IMR-90 (cell line): ENCODE data around the gene PLCB4. TPM values are rescaled to one million over a fixed set of nuclear protein-coding genes. Genes with fewer than 3 reads are reported as not detected.

Experiments
- ATAC-seq: fragments of 200-7000 bp; cut with Tn5 transposase; 2 replicates; pipeline ENCODE4 v1.9.1; 2020; ENCODE audit warnings: low read depth, mild to moderate bottlenecking, moderate library complexity
- BruUV-seq: library from RNA; stranded (reverse); fragments of 400-500 nt; replicated peaks from 2 replicates; lab custom pipeline; 2021; lab: Mats Ljungman, UMichigan
- CTCF ChIA-PET: fragments of 300-600 bp; formaldehyde crosslinking; extraction: SDS; loops from one replicate; lab custom pipeline; 2021; ENCODE audit warnings: antibody characterized with exemption; lab: Yijun Ruan, JAX
- POLR2A ChIA-PET: fragments of 300-600 bp; sonication (Branson Sonifier 250); formaldehyde crosslinking; loops from one replicate; lab custom pipeline; 2022; ENCODE audit warnings: antibody characterized with exemption; ENCODE audit not compliant: unreplicated experiment; lab: Charles Lee
- DNase-seq: peaks from one replicate; pipeline ENCODE4 v3.0.0; 2013
- H2AFZ ChIP-seq: replicated peaks from 2 replicates; pipeline ENCODE3; 2013; ENCODE audit warnings: low read length, mild to moderate bottlenecking; ENCODE audit not compliant: poor library complexity
- H2AK5ac ChIP-seq: 2 replicates; pipeline ENCODE4 v1.6.1; 2013; ENCODE audit warnings: low read depth, low read length, inconsistent platforms
- H2AK9ac ChIP-seq: replicated peaks from 2 replicates; pipeline ENCODE3; 2013; ENCODE audit warnings: mild to moderate bottlenecking, low read depth, low read length, moderate library complexity; ENCODE audit not compliant: poor library complexity
- H2BK120ac ChIP-seq: 2 replicates; pipeline ENCODE4 v1.6.1; 2013; ENCODE audit warnings: low read depth, low read length, inconsistent platforms
- H2BK15ac ChIP-seq: 3 replicates; pipeline ENCODE4 v1.6.1; 2013; ENCODE audit warnings: low read depth, low read length, inconsistent platforms
- H2BK20ac ChIP-seq: 2 replicates; pipeline ENCODE4 v1.6.1; 2013; ENCODE audit warnings: low read depth, mild to moderate bottlenecking, inconsistent platforms, low read length, moderate library complexity
- H2BK5ac ChIP-seq: 2 replicates; pipeline ENCODE4 v1.6.1; 2013; ENCODE audit warnings: mild to moderate bottlenecking, low read depth, low read length, inconsistent platforms; ENCODE audit not compliant: poor library complexity, severe bottlenecking
- H3K14ac ChIP-seq: replicated peaks from 2 replicates; pipeline ENCODE4 v1.6.1; 2013; ENCODE audit warnings: low read depth, low read length, inconsistent platforms
- H3K18ac ChIP-seq: 2 replicates; pipeline ENCODE4 v1.6.1; 2013; ENCODE audit warnings: low read depth, low read length, control low read depth
- H3K23ac ChIP-seq: 2 replicates; pipeline ENCODE4 v1.6.1; 2013; ENCODE audit warnings: low read depth, low read length, inconsistent platforms
- H3K27ac ChIP-seq: 2 replicates; pipeline ENCODE4 v1.5.1; 2013; ENCODE audit warnings: mild to moderate bottlenecking, control low read depth, low read length; ENCODE audit not compliant: insufficient read depth
- H3K27me3 ChIP-seq: 2 replicates; pipeline ENCODE4 v1.6.1; 2013; ENCODE audit warnings: low read length; ENCODE audit not compliant: control insufficient read depth, insufficient read depth
- H3K36me3 ChIP-seq: 2 replicates; pipeline ENCODE4 v1.6.1; 2013; ENCODE audit warnings: low read length, mixed read lengths; ENCODE audit not compliant: control insufficient read depth, insufficient read depth
- H3K4ac ChIP-seq: 2 replicates; pipeline ENCODE4 v1.6.1; 2013; ENCODE audit warnings: low read depth, low read length, inconsistent platforms
- H3K4me1 ChIP-seq: 2 replicates; pipeline ENCODE4 v1.6.1; 2013; ENCODE audit warnings: low read length, mixed read lengths; ENCODE audit not compliant: control insufficient read depth, insufficient read depth
- H3K4me2 ChIP-seq: 2 replicates; pipeline ENCODE4 v1.6.1; 2013; ENCODE audit warnings: low read depth, mild to moderate bottlenecking, control low read depth, low read length, moderate library complexity
- H3K4me3 ChIP-seq: 2 replicates; pipeline ENCODE4 v1.5.1; 2013; ENCODE audit warnings: low read depth, mild to moderate bottlenecking, control low read depth, low read length, moderate library complexity; ENCODE audit not compliant: insufficient read depth
- H3K56ac ChIP-seq: 2 replicates; pipeline ENCODE4 v1.6.1; 2013; ENCODE audit warnings: low read length, inconsistent platforms; ENCODE audit not compliant: insufficient read depth; ENCODE audit errors: extremely low read depth
- H3K79me1 ChIP-seq, 2 experiments: 2 replicates each; pipeline ENCODE4 v1.6.1; 2013; ENCODE audit warnings: low read length in 2 of 2, inconsistent platforms in 1 of 2, low read depth in 1 of 2
- H3K9ac ChIP-seq: 2 replicates; pipeline ENCODE4 v1.6.1; 2013; ENCODE audit warnings: low read depth, low read length, control low read depth
- H3K9me1 ChIP-seq: 2 replicates; pipeline ENCODE4 v1.6.1; 2013; ENCODE audit warnings: low read length, inconsistent platforms; ENCODE audit not compliant: insufficient read depth
- H3K9me3 ChIP-seq: 2 replicates; pipeline ENCODE4 v1.6.1; 2013; ENCODE audit warnings: low read length; ENCODE audit not compliant: control insufficient read depth, insufficient read depth
- H4K20me1 ChIP-seq: 2 replicates; pipeline ENCODE4 v1.6.1; 2013; ENCODE audit warnings: low read length, inconsistent platforms; ENCODE audit not compliant: insufficient read depth
- H4K5ac ChIP-seq: 2 replicates; pipeline ENCODE4 v1.6.1; 2013; ENCODE audit warnings: mild to moderate bottlenecking, low read depth, low read length, control low read depth
- H4K8ac ChIP-seq, 2 experiments: 2 replicates each; pipeline ENCODE4 v1.6.1; 2013; ENCODE audit warnings: low read depth in 2 of 2, low read length in 2 of 2, control low read depth in 1 of 2, inconsistent platforms in 1 of 2
- H4K91ac ChIP-seq: 2 replicates; pipeline ENCODE4 v1.6.1; 2013; ENCODE audit warnings: low read depth, low read length, inconsistent platforms; ENCODE audit not compliant: insufficient read depth
- BHLHE40 ChIP-seq: fragments of 150-350 bp; IDR thresholded peaks from 2 replicates; pipeline ENCODE4 v1.6.1; 2016; ENCODE audit warnings: mild to moderate bottlenecking, low read depth, low read length
- CEBPB ChIP-seq: IDR thresholded peaks from 2 replicates; pipeline ENCODE4 v1.6.1; 2012; ENCODE audit warnings: low read depth, low read length, improper control_type of control experiment
- CHD1 ChIP-seq: IDR thresholded peaks from 2 replicates; pipeline ENCODE4 v1.6.1; 2012; ENCODE audit warnings: low read depth, low read length, improper control_type of control experiment
- FOS ChIP-seq: fragments of 150-350 bp; IDR thresholded peaks from 2 replicates; pipeline ENCODE4 v1.6.1; 2016; ENCODE audit warnings: low read depth, low read length
- MAFK ChIP-seq: IDR thresholded peaks from 2 replicates; pipeline ENCODE4 v1.6.1; 2012; ENCODE audit warnings: low read depth, low read length, improper control_type of control experiment
- MAZ ChIP-seq: IDR thresholded peaks from 2 replicates; pipeline ENCODE4 v1.6.1; 2012; ENCODE audit warnings: low read depth, mild to moderate bottlenecking, low read length, improper control_type of control experiment, moderate library complexity, borderline replicate concordance
- MXI1 ChIP-seq: IDR thresholded peaks from 2 replicates; pipeline ENCODE4 v1.6.1; 2012; ENCODE audit warnings: low read depth, mild to moderate bottlenecking, low read length, moderate library complexity, borderline replicate concordance
- NFE2L2 ChIP-seq: fragments of 150-350 bp; IDR thresholded peaks from 2 replicates; pipeline ENCODE4 v1.6.1; 2016; ENCODE audit warnings: low read depth, mild to moderate bottlenecking, low read length
- POLR2A ChIP-seq: IDR thresholded peaks from 2 replicates; pipeline ENCODE4 v1.6.1; 2012; ENCODE audit warnings: mild to moderate bottlenecking, low read depth, low read length
- RAD21 ChIP-seq: IDR thresholded peaks from 2 replicates; pipeline ENCODE4 v1.6.1; 2012; ENCODE audit warnings: low read length, improper control_type of control experiment
- RCOR1 ChIP-seq: IDR thresholded peaks from 2 replicates; pipeline ENCODE4 v1.6.1; 2012; ENCODE audit warnings: mild to moderate bottlenecking, low read length, improper control_type of control experiment; ENCODE audit not compliant: insufficient replicate concordance
- RFX5 ChIP-seq: IDR thresholded peaks from 2 replicates; pipeline ENCODE4 v1.8.0; 2012; ENCODE audit warnings: low read depth, mild to moderate bottlenecking, low read length, moderate library complexity
- SMC3 ChIP-seq: fragments of 150-350 bp; IDR thresholded peaks from 2 replicates; pipeline ENCODE4 v1.6.1; 2016; ENCODE audit warnings: low read depth, mild to moderate bottlenecking, antibody characterized with exemption, low read length, moderate library complexity
- WGBS, 2 experiments: methylation state at CpG; one replicate each; pipeline versions ENCODE4 v1.1.5 to v1.1.7; 2013; ENCODE audit warnings: missing lambda C conversion rate in 2 of 2; ENCODE audit not compliant: insufficient read length in 1 of 2; ENCODE audit errors: extremely low coverage in 2 of 2; 5-methylcytosine and 5-hydroxymethylcytosine counted together
- dilution Hi-C: fragments of 300-500 bp; cut with HindIII; formaldehyde crosslinking; loops from one replicate; pipeline ENCODE4 v1.14.3; 2018; ENCODE audit warnings: low sequenced_read_pairs; ENCODE audit not compliant: unreplicated experiment
- in situ Hi-C: fragments of 300-500 bp; cut with MboI; formaldehyde crosslinking; loops from 3 replicates; pipeline ENCODE4 v1.14.3; 2019; ENCODE audit warnings: low sequenced_read_pairs, inconsistent platforms, mixed read lengths
- intact Hi-C: fragments of 100-400 bp; cut with micrococcal nuclease; formaldehyde crosslinking; loops from 2 replicates; pipeline ENCODE4 v1.10.0; 2022
- polyA plus RNA-seq, 3 experiments: library from polyadenylated mRNA; depleted of rRNA; stranded (reverse); fragments of >200 nt; gene quantifications; 2 replicates each; pipeline ENCODE4 v1.2.3, GENCODE V29; 2012; ENCODE audit warnings: low replicate concordance in 1 of 3
- total RNA-seq: library from RNA; depleted of rRNA; stranded (reverse); fragments of >200 nt; gene quantifications from 2 replicates; pipeline ENCODE4 v1.2.3, GENCODE V29; 2012
- TF ChIP-seq, protein P1 (sequence below): fragments of 150-350 bp; IDR thresholded peaks from 2 replicates; pipeline ENCODE4 v1.6.1; 2017; ENCODE audit warnings: mild to moderate bottlenecking, antibody characterized with exemption, low read length, low read depth
- TF ChIP-seq, protein P2 (sequence below): conservative IDR thresholded peaks from 2 replicates; pipeline ENCODE4 v1.5.1; 2012; ENCODE audit warnings: mild to moderate bottlenecking, low read depth, low read length, improper control_type of control experiment
- TF ChIP-seq, protein P3 (sequence below): fragments of 150-350 bp; IDR thresholded peaks from 2 replicates; pipeline ENCODE4 v1.6.1; 2016; ENCODE audit warnings: low read depth, mild to moderate bottlenecking, low read length, moderate library complexity, borderline replicate concordance

The PLCB4 gene
- total and polyA plus RNA-seq, 2 of the 4 experiments (the other 2 are of a cell fraction): 12.5 to 24.0 TPM

DNA sequence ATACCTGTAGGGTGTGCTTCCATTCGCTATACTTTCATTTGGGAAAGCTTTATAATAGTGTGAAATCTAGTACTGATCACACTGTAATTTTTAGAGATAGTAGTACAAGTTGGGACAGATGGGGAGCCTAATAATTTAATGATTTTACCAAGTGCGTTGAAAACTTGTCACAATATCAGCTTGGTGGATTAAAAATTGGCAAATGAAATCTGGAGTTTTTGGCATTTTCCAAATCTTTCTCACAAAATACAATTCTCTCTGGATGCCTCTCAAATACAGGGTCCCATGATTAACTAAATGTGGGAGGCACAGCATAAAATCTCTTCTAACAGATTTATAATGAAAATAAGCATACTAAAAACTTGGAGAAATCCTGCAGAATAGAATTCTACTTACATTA is 96.4 kb downstream of the PLCB4 start:
- Histone ChIP-seq H2AK9ac (no peak overlapping the region), H3K9ac (no peak overlapping the region), H4K20me1 (peaks cover 17% of the 10 kb centered on the region; the same call in 1 of the 2 replicates), H3K9me1 (0 out of 2 replicates have a peak, but pooled peaks cover 3% of the 10 kb centered on the region), H3K27me3 (no peaks in the 10 kb centered on the region), H2BK20ac (no peak overlapping the region), H3K18ac (no peak overlapping the region), H2BK5ac (no peak overlapping the region), H2AFZ (no peak overlapping the region), H4K8ac (no peak overlapping the region), H3K56ac (no peak overlapping the region), H3K4me2 (no peak overlapping the region), H3K36me3 (no peaks in the 10 kb centered on the region), H3K79me1 (peaks cover 6 to 42% of the 10 kb centered on the region in 2 experiments; a peak in 3 of 4 replicates), H2BK15ac (no peak overlapping the region), H3K9me3 (no peaks in the 10 kb centered on the region), H3K27ac (no peak overlapping the region), H2AK5ac (no peak overlapping the region), H3K14ac (no peak overlapping the region), H3K4me3 (no peak overlapping the region), H4K5ac (no peak overlapping the region), H4K91ac (no peak overlapping the region), H3K4ac (no peak overlapping the region), H3K4me1 (peaks cover 4% of the 10 kb centered on the region), H2BK120ac (no peak overlapping the region), H3K23ac (no peak overlapping the region)
- dilution Hi-C loops: no loop called here
- BruUV-seq: no TSS peak
- ChIA-PET POLR2A (no interaction called here), CTCF (no interaction called here)
- DNase-seq (no peak), ATAC-seq (no peak)
- TF ChIP-seq MAFK (no peak), CEBPB (no peak), CHD1 (no peak), FOS (no peak), BHLHE40 (no peak), RCOR1 (no peak), SMC3 (no peak), RAD21 (no peak), RFX5 (no peak), NFE2L2 (no peak), POLR2A (no peak), MAZ (no peak), MXI1 (no peak)
- TF ChIP-seq, protein P1, sequence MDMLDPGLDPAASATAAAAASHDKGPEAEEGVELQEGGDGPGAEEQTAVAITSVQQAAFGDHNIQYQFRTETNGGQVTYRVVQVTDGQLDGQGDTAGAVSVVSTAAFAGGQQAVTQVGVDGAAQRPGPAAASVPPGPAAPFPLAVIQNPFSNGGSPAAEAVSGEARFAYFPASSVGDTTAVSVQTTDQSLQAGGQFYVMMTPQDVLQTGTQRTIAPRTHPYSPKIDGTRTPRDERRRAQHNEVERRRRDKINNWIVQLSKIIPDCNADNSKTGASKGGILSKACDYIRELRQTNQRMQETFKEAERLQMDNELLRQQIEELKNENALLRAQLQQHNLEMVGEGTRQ: no peak
- TF ChIP-seq, protein P2, sequence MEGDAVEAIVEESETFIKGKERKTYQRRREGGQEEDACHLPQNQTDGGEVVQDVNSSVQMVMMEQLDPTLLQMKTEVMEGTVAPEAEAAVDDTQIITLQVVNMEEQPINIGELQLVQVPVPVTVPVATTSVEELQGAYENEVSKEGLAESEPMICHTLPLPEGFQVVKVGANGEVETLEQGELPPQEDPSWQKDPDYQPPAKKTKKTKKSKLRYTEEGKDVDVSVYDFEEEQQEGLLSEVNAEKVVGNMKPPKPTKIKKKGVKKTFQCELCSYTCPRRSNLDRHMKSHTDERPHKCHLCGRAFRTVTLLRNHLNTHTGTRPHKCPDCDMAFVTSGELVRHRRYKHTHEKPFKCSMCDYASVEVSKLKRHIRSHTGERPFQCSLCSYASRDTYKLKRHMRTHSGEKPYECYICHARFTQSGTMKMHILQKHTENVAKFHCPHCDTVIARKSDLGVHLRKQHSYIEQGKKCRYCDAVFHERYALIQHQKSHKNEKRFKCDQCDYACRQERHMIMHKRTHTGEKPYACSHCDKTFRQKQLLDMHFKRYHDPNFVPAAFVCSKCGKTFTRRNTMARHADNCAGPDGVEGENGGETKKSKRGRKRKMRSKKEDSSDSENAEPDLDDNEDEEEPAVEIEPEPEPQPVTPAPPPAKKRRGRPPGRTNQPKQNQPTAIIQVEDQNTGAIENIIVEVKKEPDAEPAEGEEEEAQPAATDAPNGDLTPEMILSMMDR: no peak
- TF ChIP-seq, protein P3, sequence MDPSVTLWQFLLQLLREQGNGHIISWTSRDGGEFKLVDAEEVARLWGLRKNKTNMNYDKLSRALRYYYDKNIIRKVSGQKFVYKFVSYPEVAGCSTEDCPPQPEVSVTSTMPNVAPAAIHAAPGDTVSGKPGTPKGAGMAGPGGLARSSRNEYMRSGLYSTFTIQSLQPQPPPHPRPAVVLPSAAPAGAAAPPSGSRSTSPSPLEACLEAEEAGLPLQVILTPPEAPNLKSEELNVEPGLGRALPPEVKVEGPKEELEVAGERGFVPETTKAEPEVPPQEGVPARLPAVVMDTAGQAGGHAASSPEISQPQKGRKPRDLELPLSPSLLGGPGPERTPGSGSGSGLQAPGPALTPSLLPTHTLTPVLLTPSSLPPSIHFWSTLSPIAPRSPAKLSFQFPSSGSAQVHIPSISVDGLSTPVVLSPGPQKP: no peak
- in situ Hi-C loops: no loop called here
- no CpG with 5 or more reads among the region's 2 CpGs for WGBS, 2 experiments
- intact Hi-C loops: loop anchor here (10.0 kb wide), 1 partner anchor 370 kb away; no protein-coding TSS in a partner anchor
